ENCODE results near the gene FHOD1.

GRCh38 chr16:67234180-67234597 is 13.1 kb downstream of the FHOD1 start:
- TF ChIP-seq CTCF (conservative IDR thresholded peaks at IDR 0.05) (no peak), EZH2 (IDR thresholded peaks at IDR 0.05; ENCODE audit: low read depth) (no peak)

Measured in PC-9 (cell line).